ENCODE data around the gene SLC35A5. TPM values are rescaled to one million over a fixed set of nuclear protein-coding genes. Genes with fewer than 3 reads are reported as not detected.

Gene SLC35A5
- total and polyA plus RNA-seq, 2 of the 4 experiments (the other 2 are of a cell fraction) = 19.5 to 25.6 TPM

DNA sequence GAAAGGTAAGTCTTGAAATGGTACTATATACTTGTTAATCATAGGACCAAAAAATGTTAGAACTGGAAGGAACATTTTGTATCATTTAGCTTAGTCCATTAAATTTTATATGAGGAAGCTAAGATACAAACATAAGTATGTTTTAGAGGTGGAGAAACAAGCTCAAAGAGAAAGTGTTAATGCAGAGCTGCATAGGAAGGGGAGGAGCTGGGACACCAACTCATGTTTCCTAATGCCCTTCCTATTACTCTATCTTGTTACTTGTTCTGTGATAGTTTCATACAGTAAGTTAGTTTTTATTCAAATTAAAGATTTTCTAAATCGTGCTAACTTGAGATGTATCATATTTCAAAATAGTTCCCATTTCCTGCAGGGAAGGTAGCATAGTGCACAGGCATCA lies 7.4 kb downstream of the SLC35A5 start:
- Histone ChIP-seq H2BK5ac (ENCODE audit: low read depth, low read length, poor library complexity, severe bottlenecking) (no peak overlapping the region), H3K36me3 (ENCODE audit: control insufficient read depth, insufficient read depth, low read length) (peaks cover 10% of the 10 kb centered on the region), H3K14ac (replicated peaks; ENCODE audit: low read depth, low read length) (no peak overlapping the region), H3K4me3 (ENCODE audit: insufficient read depth, low read depth, low read length) (no peak overlapping the region), H2AFZ (replicated peaks; ENCODE audit: low read length, poor library complexity) (no peak overlapping the region), H2BK120ac (ENCODE audit: low read depth, low read length) (no peak overlapping the region), H3K4ac (ENCODE audit: low read depth, low read length) (no peak overlapping the region), H3K9me3 (ENCODE audit: control insufficient read depth, insufficient read depth, low read length) (no peaks in the 10 kb centered on the region), H3K9ac (ENCODE audit: low read depth, low read length) (no peak overlapping the region), H2AK5ac (ENCODE audit: low read depth, low read length) (no peak overlapping the region), H3K79me1 (ENCODE audit: low read depth in 1 of 2, low read length in 2 of 2) (no peaks in the 10 kb centered on the region; a peak in 1 of 4 replicates), H4K91ac (ENCODE audit: insufficient read depth, low read depth, low read length) (no peak overlapping the region), H3K56ac (ENCODE audit: extremely low read depth, insufficient read depth, low read length) (no peak overlapping the region), H3K4me2 (ENCODE audit: low read depth, low read length) (no peak overlapping the region), H4K8ac (ENCODE audit: low read depth in 2 of 2, low read length in 2 of 2) (no peak overlapping the region), H2AK9ac (replicated peaks; ENCODE audit: low read depth, low read length, poor library complexity) (no peak overlapping the region), H4K20me1 (ENCODE audit: insufficient read depth, low read length) (no peaks in the 10 kb centered on the region), H3K23ac (ENCODE audit: low read depth, low read length) (no peak overlapping the region), H4K5ac (ENCODE audit: low read depth, low read length) (no peak overlapping the region), H3K27ac (ENCODE audit: insufficient read depth, low read length) (no peak overlapping the region), H3K27me3 (ENCODE audit: control insufficient read depth, insufficient read depth, low read length) (no peaks in the 10 kb centered on the region), H2BK20ac (ENCODE audit: low read depth, low read length) (no peak overlapping the region), H2BK15ac (ENCODE audit: low read depth, low read length) (no peak overlapping the region), H3K18ac (ENCODE audit: low read depth, low read length) (no peak overlapping the region), H3K9me1 (ENCODE audit: insufficient read depth, low read length) (no peaks in the 10 kb centered on the region), H3K4me1 (ENCODE audit: control insufficient read depth, insufficient read depth, low read length) (no peaks in the 10 kb centered on the region; the same call in 1 of the 2 replicates)
- no TSS peak for BruUV-seq (replicated peaks)
- no CpG with 5 or more reads among the region's 1 CpG for WGBS, 2 experiments (ENCODE audit: extremely low coverage in 2 of 2, insufficient read length in 1 of 2)
- ATAC-seq (ENCODE audit: low read depth) = no peak
- intact Hi-C loops (cut with micrococcal nuclease) = no loop called here
- in situ Hi-C loops (cut with MboI; ENCODE audit: low sequenced_read_pairs) = no loop called here
- POLR2A ChIA-PET (ENCODE audit: unreplicated experiment) = no interaction called here
- dilution Hi-C loops (cut with HindIII; ENCODE audit: low sequenced_read_pairs, unreplicated experiment) = no loop called here
- TF ChIP-seq RCOR1 (IDR thresholded peaks at IDR 0.05; ENCODE audit: insufficient replicate concordance, low read length) = no peak
- no peak for TF ChIP-seq CEBPB (IDR thresholded peaks at IDR 0.05; ENCODE audit: low read depth, low read length)
- no peak for TF ChIP-seq RFX5 (IDR thresholded peaks at IDR 0.05; ENCODE audit: low read depth, low read length)
- TF ChIP-seq, protein P1, sequence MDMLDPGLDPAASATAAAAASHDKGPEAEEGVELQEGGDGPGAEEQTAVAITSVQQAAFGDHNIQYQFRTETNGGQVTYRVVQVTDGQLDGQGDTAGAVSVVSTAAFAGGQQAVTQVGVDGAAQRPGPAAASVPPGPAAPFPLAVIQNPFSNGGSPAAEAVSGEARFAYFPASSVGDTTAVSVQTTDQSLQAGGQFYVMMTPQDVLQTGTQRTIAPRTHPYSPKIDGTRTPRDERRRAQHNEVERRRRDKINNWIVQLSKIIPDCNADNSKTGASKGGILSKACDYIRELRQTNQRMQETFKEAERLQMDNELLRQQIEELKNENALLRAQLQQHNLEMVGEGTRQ (IDR thresholded peaks at IDR 0.05; ENCODE audit: low read depth, low read length) = no peak
- TF ChIP-seq, protein P2, sequence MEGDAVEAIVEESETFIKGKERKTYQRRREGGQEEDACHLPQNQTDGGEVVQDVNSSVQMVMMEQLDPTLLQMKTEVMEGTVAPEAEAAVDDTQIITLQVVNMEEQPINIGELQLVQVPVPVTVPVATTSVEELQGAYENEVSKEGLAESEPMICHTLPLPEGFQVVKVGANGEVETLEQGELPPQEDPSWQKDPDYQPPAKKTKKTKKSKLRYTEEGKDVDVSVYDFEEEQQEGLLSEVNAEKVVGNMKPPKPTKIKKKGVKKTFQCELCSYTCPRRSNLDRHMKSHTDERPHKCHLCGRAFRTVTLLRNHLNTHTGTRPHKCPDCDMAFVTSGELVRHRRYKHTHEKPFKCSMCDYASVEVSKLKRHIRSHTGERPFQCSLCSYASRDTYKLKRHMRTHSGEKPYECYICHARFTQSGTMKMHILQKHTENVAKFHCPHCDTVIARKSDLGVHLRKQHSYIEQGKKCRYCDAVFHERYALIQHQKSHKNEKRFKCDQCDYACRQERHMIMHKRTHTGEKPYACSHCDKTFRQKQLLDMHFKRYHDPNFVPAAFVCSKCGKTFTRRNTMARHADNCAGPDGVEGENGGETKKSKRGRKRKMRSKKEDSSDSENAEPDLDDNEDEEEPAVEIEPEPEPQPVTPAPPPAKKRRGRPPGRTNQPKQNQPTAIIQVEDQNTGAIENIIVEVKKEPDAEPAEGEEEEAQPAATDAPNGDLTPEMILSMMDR (conservative IDR thresholded peaks at IDR 0.05; ENCODE audit: low read depth, low read length) = no peak
- TF ChIP-seq MAZ (IDR thresholded peaks at IDR 0.05; ENCODE audit: borderline replicate concordance, low read depth, low read length) = no peak
- no peak for TF ChIP-seq SMC3 (IDR thresholded peaks at IDR 0.05; ENCODE audit: low read depth, low read length)
- no peak for TF ChIP-seq RAD21 (IDR thresholded peaks at IDR 0.05; ENCODE audit: low read length)
- no peak for TF ChIP-seq FOS (IDR thresholded peaks at IDR 0.05; ENCODE audit: low read depth, low read length)
- TF ChIP-seq BHLHE40 (IDR thresholded peaks at IDR 0.05; ENCODE audit: low read depth, low read length) = no peak
- TF ChIP-seq POLR2A (IDR thresholded peaks at IDR 0.05; ENCODE audit: low read depth, low read length) = no peak
- TF ChIP-seq CHD1 (IDR thresholded peaks at IDR 0.05; ENCODE audit: low read depth, low read length) = no peak
- no peak for TF ChIP-seq MAFK (IDR thresholded peaks at IDR 0.05; ENCODE audit: low read depth, low read length)
- TF ChIP-seq NFE2L2 (IDR thresholded peaks at IDR 0.05; ENCODE audit: low read depth, low read length) = no peak
- TF ChIP-seq, protein P3, sequence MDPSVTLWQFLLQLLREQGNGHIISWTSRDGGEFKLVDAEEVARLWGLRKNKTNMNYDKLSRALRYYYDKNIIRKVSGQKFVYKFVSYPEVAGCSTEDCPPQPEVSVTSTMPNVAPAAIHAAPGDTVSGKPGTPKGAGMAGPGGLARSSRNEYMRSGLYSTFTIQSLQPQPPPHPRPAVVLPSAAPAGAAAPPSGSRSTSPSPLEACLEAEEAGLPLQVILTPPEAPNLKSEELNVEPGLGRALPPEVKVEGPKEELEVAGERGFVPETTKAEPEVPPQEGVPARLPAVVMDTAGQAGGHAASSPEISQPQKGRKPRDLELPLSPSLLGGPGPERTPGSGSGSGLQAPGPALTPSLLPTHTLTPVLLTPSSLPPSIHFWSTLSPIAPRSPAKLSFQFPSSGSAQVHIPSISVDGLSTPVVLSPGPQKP (IDR thresholded peaks at IDR 0.05; ENCODE audit: borderline replicate concordance, low read depth, low read length) = no peak
- no peak for TF ChIP-seq MXI1 (IDR thresholded peaks at IDR 0.05; ENCODE audit: borderline replicate concordance, low read depth, low read length)
- no peak for DNase-seq
- CTCF ChIA-PET = no interaction called here

Measured in IMR-90 (cell line).